ENCODE data around the gene TNK1.
"Not testable (repeated sequence)": the region's sequence is repeated elsewhere in the genome, so short reads cannot be mapped to it uniquely, and the experiment has no call there.

DNA sequence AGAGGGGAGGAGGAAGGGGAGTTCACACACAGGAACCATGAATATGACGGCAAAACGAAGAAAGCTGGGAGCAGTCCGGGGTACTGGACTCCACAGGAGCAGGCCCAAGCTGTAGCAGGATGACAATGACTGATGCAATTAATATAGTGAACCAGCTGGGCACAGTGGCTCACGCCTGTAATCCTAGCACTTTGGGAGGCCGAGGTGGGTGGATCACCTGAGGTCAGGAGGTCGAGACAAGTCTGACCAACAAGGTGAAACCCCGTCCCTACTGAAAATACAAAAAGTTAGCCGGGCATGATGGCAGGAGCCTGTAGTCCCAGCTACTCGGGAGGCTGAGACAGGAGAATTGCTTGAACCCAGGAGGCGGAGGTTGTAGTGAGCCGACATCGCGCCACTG lies 45.1 kb upstream of the TNK1 start:
- TF ChIP-seq POLR2AphosphoS5 (IDR thresholded peaks at IDR 0.05; ENCODE audit: borderline replicate concordance, low read depth, low read length); EZH2 (IDR thresholded peaks at IDR 0.05): not testable (repeated sequence)

All from SK-N-MC (cell line).